ENCODE measurements around the gene CCDC117. TPM values are rescaled to one million over a fixed set of nuclear protein-coding genes. Genes with fewer than 3 reads are reported as not detected.
A peak's percentile ranks its signal among the peaks of the same experiment; 100 is the strongest.

The CCDC117 gene
- total RNA-seq, 1 experiment from 2014 or later, result 40.0 TPM

DNA sequence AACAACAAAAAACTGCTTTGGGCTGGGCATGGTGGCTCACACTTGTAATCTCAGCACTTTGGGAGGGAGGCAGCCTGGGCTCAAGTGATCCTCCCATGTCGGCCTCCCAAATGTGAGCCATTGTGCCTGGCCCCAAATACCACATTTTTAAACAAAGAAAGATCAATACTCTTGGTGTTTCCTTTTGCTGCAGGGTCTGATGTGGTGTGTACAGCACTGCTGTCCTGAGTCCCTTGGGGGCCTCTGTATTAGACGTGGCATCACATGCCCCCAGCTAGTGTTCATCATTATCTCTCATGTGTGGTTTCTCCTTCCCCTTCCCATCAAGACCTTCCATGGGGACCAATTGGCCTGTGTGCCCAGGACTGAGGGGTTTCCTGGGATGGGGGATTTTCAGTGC is 48.4 kb downstream of the CCDC117 start:
- Histone ChIP-seq H3K4me1 (ENCODE audit: insufficient read depth, low read length) (peaks cover 7% of the 10 kb centered on the region; the same call in 1 of the 2 replicates), H4K5ac (ENCODE audit: insufficient read length, low read depth, low read length) (no peak overlapping the region), H3K4ac (ENCODE audit: low read depth, low read length) (no peak overlapping the region), H3K14ac (ENCODE audit: insufficient read depth, low read length) (no peak overlapping the region), H2BK15ac (ENCODE audit: low read depth, low read length) (no peak overlapping the region), H3K27me3 (ENCODE audit: insufficient read depth, low read length) (no peaks in the 10 kb centered on the region), H3K23ac (ENCODE audit: insufficient read length, low read depth, low read length) (no peak overlapping the region), H2BK20ac (ENCODE audit: low read depth, low read length, poor library complexity, severe bottlenecking) (no peak overlapping the region), H4K8ac (replicated peaks; ENCODE audit: insufficient read length, low read depth, low read length) (no peak overlapping the region), H2AK5ac (ENCODE audit: insufficient read length, low read length) (no peak overlapping the region), H4K91ac (ENCODE audit: insufficient read length, low read depth, low read length) (no peak overlapping the region), H2AFZ (ENCODE audit: low read length) (no peak overlapping the region), H3K9ac (ENCODE audit: extremely low read depth, insufficient read length, low read length) (no peak overlapping the region), H3K23me2 (ENCODE audit: insufficient read length, low read depth, low read length, poor library complexity, severe bottlenecking) (no peaks in the 10 kb centered on the region), H3T11ph (ENCODE audit: low read length) (no peak overlapping the region), H3K4me2 (ENCODE audit: insufficient read depth, insufficient read length, low read length) (no peak overlapping the region), H2BK120ac (ENCODE audit: low read depth, low read length, poor library complexity, severe bottlenecking) (no peak overlapping the region), H3K56ac (ENCODE audit: insufficient read length, low read depth, low read length) (no peak overlapping the region), H4K20me1 (ENCODE audit: control insufficient read depth, insufficient read depth, insufficient read length) (no peaks in the 10 kb centered on the region), H2BK12ac (ENCODE audit: insufficient read length, low read depth, low read length) (no peak overlapping the region), H3K18ac (ENCODE audit: insufficient read length, low read depth, low read length) (no peak overlapping the region), H3K27ac (ENCODE audit: insufficient read length, low read depth, low read length) (no peak overlapping the region), H3K9me3 (ENCODE audit: control insufficient read depth, low read depth, low read length) (no peaks in the 10 kb centered on the region), H3K79me2 (ENCODE audit: insufficient read depth, low read length) (no peaks in the 10 kb centered on the region), H3K79me1 (ENCODE audit: insufficient read depth, low read depth, low read length, poor library complexity, severe bottlenecking) (no peaks in the 10 kb centered on the region), H2BK5ac (ENCODE audit: insufficient read length, low read length) (no peak overlapping the region)
- no CpG with 5 or more reads among the region's 2 CpGs for WGBS (ENCODE audit: extremely low coverage, insufficient read length, low lambda C conversion rate)
- peaks cover 16 to 18% of the 10 kb centered on the region in 2 experiments; a peak in 3 of 4 replicates for H3K4me1 Mint-ChIP-seq
- no peak overlapping the region for H3K4me3 Mint-ChIP-seq
- DNase-seq, result no peak
- no peaks in the 10 kb centered on the region for H3K27me3 Mint-ChIP-seq (ENCODE audit: low read depth)
- H3K36me3 Mint-ChIP-seq (ENCODE audit: insufficient read depth in 1 of 3, low read depth in 3 of 3), result peaks cover 0 to 4% (median 0%) of the 10 kb centered on the region in 3 experiments; a peak in 2 of 7 replicates
- TF ChIP-seq, protein P1, sequence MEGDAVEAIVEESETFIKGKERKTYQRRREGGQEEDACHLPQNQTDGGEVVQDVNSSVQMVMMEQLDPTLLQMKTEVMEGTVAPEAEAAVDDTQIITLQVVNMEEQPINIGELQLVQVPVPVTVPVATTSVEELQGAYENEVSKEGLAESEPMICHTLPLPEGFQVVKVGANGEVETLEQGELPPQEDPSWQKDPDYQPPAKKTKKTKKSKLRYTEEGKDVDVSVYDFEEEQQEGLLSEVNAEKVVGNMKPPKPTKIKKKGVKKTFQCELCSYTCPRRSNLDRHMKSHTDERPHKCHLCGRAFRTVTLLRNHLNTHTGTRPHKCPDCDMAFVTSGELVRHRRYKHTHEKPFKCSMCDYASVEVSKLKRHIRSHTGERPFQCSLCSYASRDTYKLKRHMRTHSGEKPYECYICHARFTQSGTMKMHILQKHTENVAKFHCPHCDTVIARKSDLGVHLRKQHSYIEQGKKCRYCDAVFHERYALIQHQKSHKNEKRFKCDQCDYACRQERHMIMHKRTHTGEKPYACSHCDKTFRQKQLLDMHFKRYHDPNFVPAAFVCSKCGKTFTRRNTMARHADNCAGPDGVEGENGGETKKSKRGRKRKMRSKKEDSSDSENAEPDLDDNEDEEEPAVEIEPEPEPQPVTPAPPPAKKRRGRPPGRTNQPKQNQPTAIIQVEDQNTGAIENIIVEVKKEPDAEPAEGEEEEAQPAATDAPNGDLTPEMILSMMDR (conservative IDR thresholded peaks at IDR 0.05), result no peak
- H3K9me3 Mint-ChIP-seq, result no peaks in the 10 kb centered on the region
- H3K27ac Mint-ChIP-seq, result peak overlapping the region in 1 of 3 experiments; percentile 62; a peak in 2 of 7 replicates

Data from H9 (cell line).